Esophagus muscularis mucosa (tissue), 4 donors: ENCODE measurements around the gene NDRG2.

Experiments
- EP300 ChIP-seq: sonication (generic); formaldehyde crosslinking; IDR thresholded peaks from one replicate; pipeline ENCODE4 v1.6.1; 2017; ENCODE audit warnings: antibody characterized with exemption
- POLR2A ChIP-seq: fragments of 450-650 bp; IDR thresholded peaks from one replicate; pipeline ENCODE4 v1.6.1; 2017; ENCODE audit warnings: antibody characterized with exemption, moderate library complexity, mild to moderate bottlenecking, low read depth
- POLR2AphosphoS5 ChIP-seq, 2 donors: sonication (generic); formaldehyde crosslinking; IDR thresholded peaks; one replicate each; pipeline ENCODE4 v1.6.1; 2017; ENCODE audit warnings: antibody characterized with exemption in 2 of 2
- TF ChIP-seq, protein P1 (sequence below), 3 experiments: fragments of 200-600 bp in 2 of 3; fragments of 450-650 bp in 1 of 3; sonication (generic) in 2 of 3; IDR thresholded peaks; one replicate each; pipeline ENCODE4 v1.5.1; 2017 to 2019; ENCODE audit warnings: antibody characterized with exemption in 3 of 3, mild to moderate bottlenecking in 2 of 3, moderate library complexity in 1 of 3

- TF ChIP-seq, protein P1, sequence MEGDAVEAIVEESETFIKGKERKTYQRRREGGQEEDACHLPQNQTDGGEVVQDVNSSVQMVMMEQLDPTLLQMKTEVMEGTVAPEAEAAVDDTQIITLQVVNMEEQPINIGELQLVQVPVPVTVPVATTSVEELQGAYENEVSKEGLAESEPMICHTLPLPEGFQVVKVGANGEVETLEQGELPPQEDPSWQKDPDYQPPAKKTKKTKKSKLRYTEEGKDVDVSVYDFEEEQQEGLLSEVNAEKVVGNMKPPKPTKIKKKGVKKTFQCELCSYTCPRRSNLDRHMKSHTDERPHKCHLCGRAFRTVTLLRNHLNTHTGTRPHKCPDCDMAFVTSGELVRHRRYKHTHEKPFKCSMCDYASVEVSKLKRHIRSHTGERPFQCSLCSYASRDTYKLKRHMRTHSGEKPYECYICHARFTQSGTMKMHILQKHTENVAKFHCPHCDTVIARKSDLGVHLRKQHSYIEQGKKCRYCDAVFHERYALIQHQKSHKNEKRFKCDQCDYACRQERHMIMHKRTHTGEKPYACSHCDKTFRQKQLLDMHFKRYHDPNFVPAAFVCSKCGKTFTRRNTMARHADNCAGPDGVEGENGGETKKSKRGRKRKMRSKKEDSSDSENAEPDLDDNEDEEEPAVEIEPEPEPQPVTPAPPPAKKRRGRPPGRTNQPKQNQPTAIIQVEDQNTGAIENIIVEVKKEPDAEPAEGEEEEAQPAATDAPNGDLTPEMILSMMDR (IDR thresholded peaks at IDR 0.05) = no peak
- TF ChIP-seq POLR2AphosphoS5 (IDR thresholded peaks at IDR 0.05) (no peak), EP300 (no peak), POLR2A (no peak)
Measured at GRCh38 chr14:20998139-20998538, 26.7 kb downstream of the NDRG2 start.
